Measurements from ENCODE around the gene PCNX3.
"Not testable (repeated sequence)": the region's sequence is repeated elsewhere in the genome, so short reads cannot be mapped to it uniquely, and the experiment has no call there.

PCNX3 gene

DNA sequence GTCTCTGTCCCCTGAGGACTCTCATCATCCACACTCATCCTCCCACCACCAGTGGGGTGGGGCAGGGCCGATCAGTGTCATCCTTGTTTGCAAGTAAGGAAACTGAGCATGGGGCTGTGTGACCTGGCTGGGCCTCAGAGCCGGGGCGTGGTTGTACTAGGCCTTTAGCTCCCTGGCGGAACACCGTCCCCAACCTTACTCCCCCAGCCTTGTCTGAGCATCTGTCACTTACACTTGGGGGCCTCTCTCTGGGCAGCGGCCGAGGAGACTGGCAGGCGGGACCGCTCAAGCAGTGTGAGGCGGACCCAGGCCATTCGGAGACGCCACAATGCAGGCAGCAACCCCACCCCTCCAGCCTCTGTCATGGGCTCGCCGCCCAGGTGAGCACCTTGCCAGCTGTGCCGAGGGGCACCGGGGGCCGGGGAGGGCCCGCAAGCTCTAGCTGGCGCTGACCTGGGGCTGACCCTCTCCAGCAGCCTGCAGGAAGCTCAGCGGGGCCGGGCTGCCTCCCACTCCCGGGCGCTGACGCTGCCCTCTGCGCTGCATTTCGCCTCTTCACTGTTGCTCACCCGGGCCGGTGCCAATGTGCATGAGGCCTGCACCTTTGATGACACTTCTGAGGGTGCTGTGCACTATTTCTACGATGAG, 3.8 kb downstream of the PCNX3 start:
- no peak for DNase-seq (ENCODE audit: low read depth in 2 of 2)

DNA sequence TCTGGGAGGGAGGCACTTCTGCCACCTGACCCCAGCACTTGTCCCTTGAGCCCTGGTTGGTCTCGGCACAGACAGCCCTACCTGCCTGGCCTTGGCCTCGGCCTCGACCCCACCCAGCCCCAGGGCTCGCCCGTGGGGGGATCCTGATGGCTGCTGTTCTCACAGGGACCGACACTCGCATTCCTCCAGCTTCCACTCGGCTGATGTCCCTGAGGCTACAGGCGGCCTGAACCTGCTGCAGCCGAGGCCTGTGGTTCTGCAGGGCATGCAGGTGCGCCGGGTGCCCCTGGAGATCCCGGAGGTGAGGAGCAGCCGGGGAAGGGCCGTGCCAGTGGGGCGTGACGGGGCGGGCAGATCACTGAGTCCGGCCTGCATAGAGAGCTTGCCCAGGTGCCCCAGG, 5.1 kb downstream of the PCNX3 start:
- no peak for DNase-seq (ENCODE audit: low read depth in 2 of 2)

DNA sequence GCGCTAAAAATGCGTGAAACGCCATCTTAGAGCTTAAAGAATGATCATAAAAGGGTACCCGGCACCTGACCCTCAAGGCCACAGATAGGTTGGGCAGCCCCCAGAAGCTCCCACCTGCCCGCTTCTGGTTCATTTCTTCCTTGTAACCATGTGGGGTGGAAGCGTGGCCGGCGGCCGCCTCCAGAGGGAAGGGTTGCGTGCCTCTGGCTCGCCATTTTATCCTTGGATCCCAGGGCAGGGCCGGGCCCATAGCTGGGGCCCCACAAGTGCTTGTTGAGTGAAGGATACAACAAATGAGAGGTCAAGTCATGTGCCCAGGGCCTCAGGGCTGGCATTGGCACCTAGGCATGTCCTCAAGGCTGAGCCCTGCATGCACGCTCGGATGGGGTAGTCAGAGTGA, 5.9 kb downstream of the PCNX3 start:
- DNase-seq (ENCODE audit: low read depth in 2 of 2), result no peak

DNA sequence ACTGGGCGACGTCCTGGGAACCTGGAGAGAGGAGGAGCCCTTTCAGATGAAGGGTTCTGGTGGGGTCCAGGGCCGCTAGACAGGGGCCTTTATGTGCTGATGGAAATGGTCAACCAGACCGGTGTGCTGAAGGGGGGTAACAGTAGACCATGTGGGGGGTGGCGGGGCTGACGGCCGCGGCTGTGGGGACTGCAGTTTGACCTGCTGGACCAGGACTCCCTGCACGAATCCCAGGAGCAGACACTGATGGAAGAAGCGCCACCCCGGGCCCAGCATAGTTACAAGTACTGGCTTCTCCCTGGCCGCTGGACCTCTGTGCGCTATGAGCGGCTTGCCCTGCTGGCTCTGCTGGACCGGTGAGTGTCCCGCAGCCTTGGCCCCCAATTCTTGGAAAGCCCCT, 6.4 kb downstream of the PCNX3 start:
- no peak for DNase-seq (ENCODE audit: low read depth in 2 of 2)

DNA sequence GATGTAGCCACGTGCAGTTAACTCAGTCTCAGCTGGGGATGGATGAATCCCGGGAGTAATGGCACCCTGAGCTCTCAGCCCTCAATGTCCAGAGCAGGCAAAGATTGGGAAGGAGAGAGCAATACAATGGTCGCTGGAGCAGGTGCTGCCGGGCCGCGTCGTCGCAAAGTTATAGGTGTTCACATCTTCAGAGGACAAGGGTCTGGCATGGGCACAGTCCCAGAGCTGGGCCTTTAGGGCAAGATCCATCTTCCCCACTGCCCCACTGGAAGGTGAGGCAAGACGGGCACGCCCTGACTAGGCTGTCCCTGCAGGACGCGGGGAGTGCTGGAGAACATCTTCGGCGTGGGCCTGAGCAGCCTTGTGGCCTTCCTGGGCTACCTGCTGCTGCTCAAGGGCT, 7.6 kb downstream of the PCNX3 start:
- no peak for DNase-seq (ENCODE audit: low read depth in 2 of 2)

DNA sequence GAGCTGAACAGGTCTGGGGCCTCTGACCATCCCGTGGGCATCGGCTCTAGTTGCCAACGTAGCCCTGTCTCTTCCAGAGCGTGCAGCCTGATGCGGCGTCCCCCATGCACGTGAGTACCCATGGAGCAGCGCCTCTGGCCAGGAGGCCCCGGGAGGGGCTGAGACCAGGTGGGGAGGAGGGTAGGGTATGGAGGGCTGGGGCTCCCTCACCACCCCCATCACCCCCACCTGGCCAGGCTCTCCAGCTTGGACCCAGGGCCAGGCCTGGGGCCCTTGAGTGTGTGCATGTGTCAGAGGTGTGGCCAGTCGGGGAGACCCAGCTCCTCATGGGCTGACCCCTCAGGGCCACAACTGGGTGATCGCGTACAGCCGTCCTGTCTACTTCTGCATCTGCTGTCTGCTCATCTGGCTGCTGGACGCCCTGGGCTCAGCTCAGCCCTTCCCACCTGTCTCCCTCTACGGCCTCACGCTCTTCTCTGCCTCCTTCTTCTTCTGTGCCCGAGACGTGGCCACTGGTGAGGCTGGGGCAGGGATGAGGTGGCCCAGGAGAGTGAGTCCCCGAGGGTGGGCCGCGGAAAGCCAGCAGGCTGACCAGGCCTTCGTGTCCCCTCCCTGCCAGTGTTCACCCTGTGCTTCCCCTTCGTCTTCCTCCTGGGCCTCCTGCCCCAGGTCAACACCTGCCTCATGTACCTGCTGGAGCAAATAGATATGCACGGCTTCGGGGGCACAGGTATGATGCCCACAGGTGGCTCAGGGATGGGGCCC, 8.5 kb downstream of the PCNX3 start:
- DNase-seq (ENCODE audit: low read depth in 2 of 2), result no peak

DNA sequence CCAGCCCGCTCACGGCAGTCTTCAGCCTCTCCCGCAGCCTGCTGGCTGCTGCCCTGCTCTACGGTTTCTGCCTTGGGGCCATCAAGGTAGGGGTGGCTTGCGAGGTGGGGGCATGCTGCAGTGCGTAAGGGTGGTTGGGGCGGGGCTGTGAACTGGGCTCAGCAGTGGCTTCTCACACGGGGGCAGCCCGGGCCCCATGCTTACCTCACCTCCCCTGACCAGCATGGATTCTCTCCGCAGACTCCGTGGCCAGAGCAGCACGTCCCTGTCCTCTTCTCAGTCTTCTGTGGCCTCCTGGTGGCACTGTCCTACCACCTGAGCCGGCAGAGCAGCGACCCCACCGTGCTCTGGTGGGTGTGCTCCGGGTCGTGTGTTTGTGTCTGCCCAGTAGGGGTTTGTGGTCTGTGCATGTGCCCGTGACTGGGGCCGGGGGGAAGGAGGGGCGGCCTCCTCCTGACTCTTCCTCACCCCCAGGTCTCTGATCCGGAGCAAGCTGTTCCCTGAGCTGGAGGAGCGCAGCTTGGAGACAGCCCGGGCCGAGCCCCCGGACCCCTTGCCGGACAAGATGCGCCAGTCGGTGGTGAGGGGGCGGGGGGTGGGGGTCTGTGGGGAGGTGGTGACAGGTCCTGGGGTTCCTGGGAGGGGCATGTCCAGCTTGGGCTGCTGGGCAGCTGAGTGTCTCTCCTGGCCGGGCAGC, 9.5 kb downstream of the PCNX3 start:
- no peak for DNase-seq (ENCODE audit: low read depth in 2 of 2)

DNA sequence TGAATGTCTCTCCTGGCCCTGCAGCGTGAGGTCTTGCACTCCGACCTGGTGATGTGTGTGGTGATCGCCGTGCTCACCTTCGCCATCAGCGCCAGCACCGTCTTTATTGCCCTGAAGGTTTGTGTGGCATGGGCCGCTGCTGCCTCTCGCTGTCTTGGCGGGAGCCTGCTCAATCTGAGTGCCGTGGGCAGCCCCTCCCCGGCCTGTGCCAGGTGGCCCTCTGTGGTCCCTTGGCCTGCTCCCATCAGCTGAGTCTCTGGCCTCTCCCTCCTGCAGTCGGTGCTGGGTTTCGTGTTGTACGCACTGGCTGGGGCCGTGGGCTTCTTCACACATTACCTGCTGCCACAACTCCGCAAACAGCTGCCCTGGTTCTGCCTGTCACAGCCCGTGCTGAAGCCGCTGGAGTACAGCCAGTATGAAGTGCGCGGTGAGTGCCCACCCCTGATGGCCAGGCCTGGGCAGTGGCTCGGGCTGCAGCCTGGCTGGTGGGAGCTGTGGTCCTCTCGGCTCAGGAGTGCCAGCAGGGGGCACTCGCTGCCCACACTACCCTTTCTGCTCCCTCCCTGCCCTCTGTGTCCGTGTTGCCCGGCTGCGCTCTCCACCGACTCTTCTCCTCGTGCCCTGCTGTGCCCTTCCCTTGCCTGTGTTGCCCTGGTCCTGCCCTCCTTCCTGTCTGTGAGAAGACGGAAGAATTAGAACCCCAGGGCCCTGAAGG, 10.2 kb downstream of the PCNX3 start:
- DNase-seq (ENCODE audit: low read depth in 2 of 2), result no peak

DNA sequence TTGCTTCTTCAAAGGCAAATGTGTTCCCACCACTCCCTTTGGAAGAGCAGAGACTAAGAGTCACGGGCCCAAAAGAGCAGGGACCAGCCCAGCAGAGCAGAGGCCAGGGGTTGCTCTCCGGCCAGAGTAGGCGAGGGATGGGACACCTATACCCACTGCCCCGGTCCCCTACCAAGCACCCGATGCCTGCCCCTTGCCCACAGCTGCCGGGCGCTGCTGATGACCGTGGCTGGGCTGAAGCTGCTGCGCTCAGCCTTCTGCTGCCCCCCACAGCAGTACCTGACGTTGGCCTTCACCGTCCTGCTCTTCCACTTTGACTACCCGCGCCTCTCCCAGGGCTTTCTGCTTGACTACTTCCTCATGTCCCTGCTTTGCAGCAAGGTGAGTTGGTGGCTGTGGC, 11.6 kb downstream of the PCNX3 start:
- DNase-seq (ENCODE audit: low read depth in 2 of 2), result no peak

DNA sequence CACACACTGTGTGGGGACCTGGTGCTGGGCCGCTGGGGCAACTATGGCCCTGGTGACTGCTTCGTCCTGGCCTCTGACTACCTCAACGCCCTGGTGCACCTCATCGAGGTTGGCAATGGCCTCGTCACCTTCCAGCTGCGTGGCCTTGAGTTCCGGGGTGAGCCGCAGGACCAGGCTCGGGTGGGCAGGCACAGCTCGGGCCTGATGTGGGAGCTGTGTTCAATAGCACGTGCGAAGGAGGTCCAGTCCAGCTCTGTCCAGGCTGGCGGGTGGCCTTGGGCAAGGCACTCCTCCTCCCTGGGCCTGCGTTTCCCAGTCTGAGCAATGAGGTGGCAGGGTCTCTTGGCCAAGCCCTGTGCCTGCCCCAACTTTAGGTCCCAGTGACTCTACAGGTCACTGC, 14.0 kb downstream of the PCNX3 start:
- DNase-seq (ENCODE audit: low read depth in 2 of 2), result no peak

DNA sequence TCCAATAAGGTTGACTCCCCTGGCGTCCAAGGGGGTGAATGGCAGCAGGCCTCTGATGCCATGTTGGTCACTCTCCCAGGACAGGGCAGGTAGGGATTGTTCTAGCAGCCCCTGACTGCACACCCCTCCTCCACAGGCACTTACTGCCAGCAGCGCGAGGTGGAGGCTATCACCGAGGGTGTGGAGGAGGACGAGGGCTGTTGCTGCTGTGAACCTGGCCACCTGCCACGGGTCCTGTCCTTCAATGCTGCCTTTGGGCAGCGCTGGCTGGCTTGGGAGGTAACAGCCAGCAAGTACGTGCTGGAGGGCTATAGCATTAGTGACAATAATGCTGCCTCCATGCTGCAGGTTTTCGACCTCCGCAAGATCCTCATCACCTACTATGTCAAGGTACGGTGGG, 14.6 kb downstream of the PCNX3 start:
- no peak for DNase-seq (ENCODE audit: low read depth in 2 of 2)

DNA sequence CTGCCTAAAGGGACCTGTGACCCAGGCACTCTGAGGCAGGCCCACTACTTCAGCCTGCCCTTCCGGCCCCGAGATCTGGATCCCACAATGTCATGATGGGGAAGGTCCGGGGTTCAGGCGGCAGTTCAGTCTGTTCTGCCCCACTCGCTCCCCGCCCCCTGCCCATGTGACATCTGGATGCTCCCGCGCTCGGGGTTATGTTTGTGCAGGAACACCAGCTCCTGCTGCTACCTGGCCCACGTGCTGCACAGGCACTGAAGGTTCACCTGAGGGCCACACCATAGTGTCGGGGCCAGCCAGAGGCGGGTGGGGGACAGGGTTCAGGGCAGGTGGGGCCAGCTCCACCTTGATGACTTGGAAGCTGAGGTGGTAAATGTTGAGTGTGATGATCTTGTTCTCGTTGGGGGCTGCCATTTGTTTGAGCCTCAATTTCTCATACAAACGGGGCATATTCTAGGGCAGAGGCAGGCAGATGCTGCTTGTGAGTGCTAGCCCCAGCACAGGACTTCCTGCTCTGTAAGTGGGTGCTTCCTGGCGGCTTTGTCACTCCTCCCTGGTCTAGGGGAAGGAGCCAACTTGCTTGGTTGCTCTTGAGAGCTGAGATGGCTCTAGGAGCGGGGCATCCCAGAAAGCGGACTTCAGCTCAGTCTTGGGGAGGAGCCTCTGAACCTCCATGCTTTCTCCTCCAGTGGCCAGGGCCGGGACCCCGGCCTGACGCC, 18.0 kb downstream of the PCNX3 start:
- no peak for DNase-seq (ENCODE audit: low read depth in 2 of 2)

DNA sequence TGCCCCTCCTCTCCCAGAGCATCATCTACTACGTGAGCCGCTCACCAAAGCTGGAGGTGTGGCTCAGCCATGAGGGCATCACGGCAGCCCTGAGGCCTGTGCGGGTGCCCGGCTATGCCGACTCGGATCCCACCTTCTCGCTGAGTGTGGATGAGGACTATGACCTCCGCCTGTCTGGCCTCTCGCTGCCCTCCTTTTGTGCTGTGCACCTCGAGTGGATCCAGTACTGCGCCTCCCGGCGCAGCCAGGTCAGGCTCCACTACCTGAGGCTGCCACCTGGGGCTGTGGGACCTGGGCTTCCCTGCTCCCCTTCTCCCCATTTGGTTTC, 18.5 kb downstream of the PCNX3 start:
- DNase-seq (ENCODE audit: low read depth in 2 of 2), result no peak

DNA sequence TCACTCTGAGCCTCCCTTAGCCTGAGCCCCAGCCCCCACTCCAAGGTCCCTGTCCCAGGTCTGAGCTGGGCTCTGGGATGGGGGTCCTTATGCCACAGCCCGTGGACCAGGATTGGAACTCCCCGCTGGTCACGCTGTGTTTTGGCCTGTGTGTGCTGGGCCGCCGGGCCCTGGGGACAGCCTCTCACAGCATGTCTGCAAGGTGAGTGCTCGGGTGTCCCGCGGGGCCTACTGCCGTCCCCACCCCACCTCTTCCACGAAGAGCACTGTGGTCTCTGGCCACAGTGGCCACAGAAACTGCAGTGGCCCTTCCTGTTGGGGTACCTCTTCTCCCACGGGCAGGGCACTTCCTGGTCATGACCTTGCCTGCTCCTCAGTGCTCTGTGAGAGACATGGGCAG, 18.9 kb downstream of the PCNX3 start:
- DNase-seq (ENCODE audit: low read depth in 2 of 2), result no peak

DNA sequence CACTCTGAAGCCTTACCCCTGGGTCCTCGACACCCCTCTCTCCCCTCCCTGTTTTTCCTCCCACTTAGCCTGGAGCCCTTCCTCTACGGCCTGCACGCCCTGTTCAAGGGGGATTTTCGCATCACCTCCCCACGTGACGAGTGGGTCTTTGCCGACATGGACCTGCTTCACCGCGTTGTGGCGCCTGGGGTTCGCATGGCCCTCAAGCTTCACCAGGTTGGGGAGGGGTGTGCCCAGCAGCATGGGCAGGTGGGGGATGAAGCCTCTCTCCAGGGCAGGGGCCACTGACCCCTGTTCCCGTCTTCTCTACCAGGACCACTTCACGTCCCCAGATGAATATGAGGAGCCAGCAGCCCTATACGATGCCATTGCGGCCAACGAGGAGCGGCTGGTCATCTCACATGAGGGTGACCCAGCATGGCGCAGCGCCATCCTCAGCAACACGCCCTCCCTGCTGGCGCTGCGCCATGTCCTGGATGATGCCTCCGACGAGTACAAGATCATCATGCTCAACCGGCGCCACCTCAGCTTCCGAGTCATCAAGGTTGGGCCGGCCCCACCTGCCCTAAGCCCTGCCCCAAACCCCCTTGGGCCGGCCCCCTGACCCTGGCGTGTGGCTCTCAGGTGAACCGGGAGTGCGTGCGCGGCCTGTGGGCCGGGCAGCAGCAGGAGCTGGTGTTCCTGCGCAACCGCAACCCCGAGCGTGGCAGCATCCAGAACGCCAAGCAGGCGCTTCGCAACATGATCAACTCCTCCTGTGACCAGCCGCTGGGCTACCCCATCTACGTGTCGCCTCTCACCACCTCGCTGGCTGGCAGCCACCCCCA, 19.5 kb downstream of the PCNX3 start:
- no peak for DNase-seq (ENCODE audit: low read depth in 2 of 2)

DNA sequence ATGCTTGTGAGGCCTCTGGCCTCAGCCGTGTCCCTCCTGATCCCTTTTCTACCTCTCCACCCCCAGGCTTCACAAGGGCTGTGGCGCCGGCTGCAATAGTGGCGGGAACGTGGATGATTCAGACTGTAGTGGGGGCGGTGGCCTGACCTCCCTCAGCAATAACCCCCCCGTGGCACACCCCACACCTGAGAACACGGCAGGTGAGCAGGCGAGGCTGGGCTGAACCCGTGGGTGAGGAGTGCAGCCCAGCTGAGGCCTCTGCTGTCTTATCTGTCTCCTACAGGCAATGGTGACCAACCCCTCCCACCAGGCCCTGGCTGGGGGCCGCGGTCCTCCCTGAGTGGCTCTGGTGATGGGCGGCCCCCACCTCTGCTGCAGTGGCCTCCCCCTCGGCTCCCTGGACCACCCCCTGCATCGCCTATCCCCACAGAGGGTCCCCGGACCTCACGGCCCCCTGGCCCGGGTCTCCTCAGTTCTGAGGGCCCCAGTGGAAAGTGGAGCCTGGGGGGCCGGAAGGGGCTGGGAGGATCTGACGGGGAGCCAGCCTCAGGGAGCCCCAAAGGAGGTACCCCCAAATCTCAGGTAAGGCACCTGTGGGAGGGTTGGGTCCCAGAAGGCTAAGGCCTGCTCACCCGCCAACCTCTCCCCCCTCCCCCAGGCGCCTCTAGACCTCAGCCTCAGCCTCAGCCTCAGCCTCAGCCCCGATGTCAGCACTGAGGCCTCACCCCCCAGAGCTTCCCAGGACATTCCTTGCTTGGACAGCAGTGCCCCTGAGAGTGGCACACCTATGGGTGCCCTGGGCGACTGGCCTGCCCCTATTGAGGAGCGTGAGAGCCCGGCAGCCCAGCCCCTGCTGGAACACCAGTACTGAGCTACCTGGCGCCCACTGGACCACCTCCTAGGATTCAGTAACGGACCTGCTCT, 20.8 kb downstream of the PCNX3 start:
- DNase-seq (ENCODE audit: low read depth in 2 of 2), result no peak

DNA sequence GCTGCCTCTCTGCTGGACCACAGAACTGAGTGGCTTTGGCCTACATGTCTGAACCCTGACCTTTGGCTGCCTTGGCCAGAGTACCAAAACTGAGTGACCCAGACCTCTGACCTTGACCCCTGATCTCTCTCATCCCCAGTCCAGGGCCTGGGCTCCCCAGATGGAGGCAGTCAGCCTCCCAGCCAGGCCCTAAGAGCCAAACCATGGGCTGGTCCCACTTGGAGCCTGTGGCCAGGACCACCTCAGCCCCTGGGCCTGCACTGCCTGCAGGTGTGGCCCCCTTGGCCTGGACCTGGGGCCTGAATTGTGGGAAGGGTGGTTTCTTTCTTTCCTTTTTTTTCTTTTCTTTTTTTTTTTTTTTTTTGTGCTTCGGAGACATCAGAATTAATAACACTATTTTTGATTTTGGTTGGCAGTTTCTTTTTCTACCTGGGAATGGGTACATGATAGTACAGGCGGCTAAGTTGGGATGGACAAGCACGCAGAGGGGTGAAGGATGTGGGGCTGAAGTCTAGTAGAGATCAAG, 21.5 kb downstream of the PCNX3 start:
- no peak for DNase-seq (ENCODE audit: low read depth in 2 of 2)

DNA sequence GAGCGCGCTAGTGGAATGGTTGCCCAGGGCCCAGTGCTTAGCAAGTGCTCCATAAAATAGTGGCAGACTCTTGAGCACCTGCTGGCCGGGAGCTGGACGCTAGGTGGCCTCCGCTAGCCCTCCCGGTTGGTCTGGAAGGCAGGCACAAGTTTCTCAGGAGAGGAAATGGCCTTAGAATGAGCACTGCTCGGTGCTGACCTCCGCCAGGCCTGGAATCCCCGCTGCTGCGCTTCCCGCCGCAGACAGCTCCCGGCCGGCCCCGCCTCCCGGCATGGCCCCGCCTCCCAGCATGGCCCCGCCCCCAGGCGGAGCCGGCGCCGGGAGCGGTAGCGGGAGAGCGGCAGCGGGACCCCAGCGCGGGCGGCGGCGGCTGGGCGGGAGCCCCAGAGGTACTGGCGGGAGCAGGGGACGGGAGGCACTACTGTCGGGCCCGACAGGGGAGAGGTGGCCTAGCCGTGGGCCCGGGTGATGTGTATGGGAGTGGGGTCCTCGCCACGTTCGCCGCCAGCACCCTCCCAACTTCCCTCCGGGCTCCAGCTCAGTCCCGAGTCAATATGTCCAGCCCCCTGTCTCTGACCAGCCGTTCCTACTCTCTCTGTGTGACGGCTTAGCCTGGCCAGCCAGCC, 22.3 kb downstream of the PCNX3 start, which contains the start of gene SIPA1:
SIPA1 (plus strand) TSS at position 308 of the 626 bp plus-strand sequence. CDS start 2,821 bp downstream, outside the sequence.
- peak in 1 of 2 donors; percentile 66 for DNase-seq (ENCODE audit: low read depth in 2 of 2)

DNA sequence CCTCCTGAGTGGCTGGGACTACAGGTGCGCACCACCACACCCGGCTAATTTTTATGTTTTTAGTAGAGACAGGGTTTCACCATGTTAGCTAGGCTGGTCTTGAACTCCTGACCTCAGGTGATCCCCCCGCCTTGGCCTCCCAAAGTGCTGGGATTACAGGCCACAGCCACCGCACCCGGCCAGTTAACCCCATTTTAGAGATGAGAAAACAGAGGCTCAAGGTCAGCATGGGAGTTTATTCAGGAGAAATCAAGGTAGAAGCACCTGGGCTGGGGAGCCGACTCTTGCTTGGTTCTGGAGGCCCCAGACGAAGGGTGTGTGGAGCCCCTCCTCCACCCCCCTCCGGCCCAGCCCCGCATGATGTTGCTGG, 23.6 kb downstream of the PCNX3 start:
- not testable (repeated sequence) for DNase-seq (ENCODE audit: low read depth in 2 of 2)

All from stimulated activated CD4-positive, alpha-beta T cell treated with anti-CD3 and anti-CD28 coated beads, Interleukin-1b, Interleukin-23, amount 100 ng/mL, for 1 hour (primary cell).